Measurements from ENCODE around the gene SLC20A1. TPM values are rescaled to one million over a fixed set of nuclear protein-coding genes. Genes with fewer than 3 reads are reported as not detected.

SLC20A1 gene
- total RNA-seq, 2 donors from 2014 or later: 77.3 to 124 TPM

DNA sequence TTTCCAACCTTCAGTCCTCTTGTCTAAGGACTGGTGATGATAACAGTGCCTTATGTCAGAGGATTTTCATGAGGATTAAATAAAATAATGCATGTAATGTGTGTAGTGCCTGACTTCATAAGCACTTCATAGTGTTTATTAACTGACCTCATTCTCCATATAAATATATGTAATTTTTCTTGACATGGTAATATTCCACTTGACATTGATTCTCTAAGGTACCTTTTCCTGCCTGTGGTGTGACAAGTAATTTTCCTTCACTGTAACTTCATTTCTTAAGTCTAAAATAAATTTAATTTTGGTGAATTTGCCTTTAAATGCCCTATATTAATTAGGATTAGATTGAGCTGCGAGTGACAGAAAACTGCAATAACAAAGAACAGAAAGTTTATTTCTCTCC, 27.3 kb downstream of the SLC20A1 start:
- H3K4me1 Mint-ChIP-seq: no peaks in the 10 kb centered on the region
- no peaks in the 10 kb centered on the region for H3K9me3 Mint-ChIP-seq
- H3K27ac Mint-ChIP-seq: no peak overlapping the region
- no peaks in the 10 kb centered on the region for H3K27me3 Mint-ChIP-seq
- no peak for ATAC-seq (replicated peaks)
- no peaks in the 10 kb centered on the region for H3K36me3 Mint-ChIP-seq (ENCODE audit: low read depth)
- H3K4me3 Mint-ChIP-seq: no peak overlapping the region

DNA sequence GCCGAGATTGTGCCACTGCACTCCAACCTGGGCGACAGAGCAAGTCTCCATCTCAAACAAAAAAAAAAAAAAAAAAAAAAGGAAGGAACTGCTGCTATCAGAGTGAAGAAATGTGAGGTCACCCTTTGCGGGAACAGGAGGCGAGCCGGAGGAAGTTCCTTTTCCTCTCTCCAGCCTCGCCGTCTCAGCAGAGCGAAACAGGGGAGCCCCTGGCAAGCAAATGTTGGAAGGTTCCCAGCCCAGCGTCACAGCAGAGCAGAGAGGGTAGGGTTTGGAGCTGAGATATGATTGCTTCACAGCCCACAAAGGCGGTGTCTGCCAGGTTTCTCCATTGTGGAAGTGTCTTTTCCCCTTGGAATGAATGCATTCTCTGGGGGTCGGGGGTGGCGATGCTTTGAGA, 28.5 kb downstream of the SLC20A1 start:
- ATAC-seq (replicated peaks): no peak
- Mint-ChIP-seq H3K4me3 (no peak overlapping the region), H3K36me3 (ENCODE audit: low read depth) (no peaks in the 10 kb centered on the region), H3K4me1 (no peaks in the 10 kb centered on the region), H3K9me3 (no peaks in the 10 kb centered on the region), H3K27ac (no peak overlapping the region), H3K27me3 (no peaks in the 10 kb centered on the region)

DNA sequence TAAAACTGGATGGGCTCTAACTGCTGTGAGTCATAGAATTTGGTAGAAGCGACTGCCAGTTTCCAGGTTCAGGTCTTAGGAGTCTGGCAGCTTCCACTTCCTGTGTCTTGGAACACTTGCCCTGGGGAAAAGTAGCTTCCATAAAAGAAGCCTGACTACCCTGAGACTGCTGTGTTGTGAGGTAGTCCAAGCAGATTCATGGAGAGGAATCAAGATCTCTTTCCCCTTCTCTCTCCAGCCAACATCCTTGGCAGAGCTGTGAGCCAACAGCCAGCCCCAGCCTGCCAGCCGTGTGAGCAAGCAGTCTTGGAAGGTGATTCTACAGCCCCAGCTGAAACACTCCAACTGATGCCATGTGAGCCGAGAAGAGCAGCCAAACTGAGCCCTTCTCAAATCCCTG, 33.7 kb downstream of the SLC20A1 start:
- Mint-ChIP-seq H3K4me1 (peaks cover 8% of the 10 kb centered on the region), H3K27me3 (no peaks in the 10 kb centered on the region), H3K4me3 (no peak overlapping the region), H3K9me3 (no peaks in the 10 kb centered on the region), H3K27ac (no peak overlapping the region), H3K36me3 (ENCODE audit: low read depth) (no peaks in the 10 kb centered on the region)
- ATAC-seq (replicated peaks): no peak

DNA sequence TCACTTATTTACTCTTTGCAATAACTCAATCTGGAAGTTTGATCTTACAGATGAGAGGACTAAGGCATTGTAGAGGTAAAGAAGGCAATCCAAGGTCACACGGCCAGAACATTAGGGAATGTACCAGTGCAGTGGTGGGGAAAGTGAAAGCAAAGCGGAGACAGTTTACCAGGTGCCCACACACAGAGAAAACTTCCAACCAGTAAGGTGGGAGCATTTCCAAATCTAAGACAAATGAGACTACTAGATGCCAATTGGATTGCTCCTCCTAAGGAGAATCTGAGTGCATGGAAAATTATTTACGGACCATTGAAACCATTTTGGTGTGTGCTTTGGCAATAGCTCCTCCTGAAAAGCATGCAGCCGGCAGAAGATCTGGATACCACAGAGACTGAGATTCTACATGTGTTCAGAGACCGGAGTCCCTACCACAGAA, 34.9 kb downstream of the SLC20A1 start:
- Mint-ChIP-seq H3K27me3 (no peaks in the 10 kb centered on the region), H3K9me3 (no peaks in the 10 kb centered on the region), H3K36me3 (ENCODE audit: low read depth) (no peaks in the 10 kb centered on the region), H3K27ac (peak overlapping the region; percentile 2), H3K4me3 (no peak overlapping the region), H3K4me1 (peaks cover 8% of the 10 kb centered on the region)
- ATAC-seq (replicated peaks): no peak

DNA sequence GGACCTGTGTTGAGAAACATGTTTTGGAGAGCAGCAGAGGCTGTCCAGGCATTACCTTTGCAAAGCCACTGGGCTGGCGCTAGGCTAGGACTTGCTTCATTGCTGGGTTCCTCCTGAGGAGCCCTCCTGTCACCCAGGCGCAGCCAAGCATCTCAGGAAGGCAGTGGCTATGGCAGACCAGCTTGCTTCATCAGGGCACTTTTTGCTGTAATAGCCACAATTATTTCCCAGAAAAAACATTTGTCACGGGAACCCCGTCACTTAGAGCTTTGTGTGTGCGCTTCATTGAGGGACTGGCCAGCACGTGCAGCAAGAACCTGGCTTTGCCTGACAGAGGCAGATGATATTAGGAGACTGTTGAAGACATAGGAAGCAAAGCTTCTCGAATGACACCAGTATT, 36.4 kb downstream of the SLC20A1 start:
- Mint-ChIP-seq H3K27me3 (no peaks in the 10 kb centered on the region), H3K4me1 (peaks cover 8% of the 10 kb centered on the region), H3K4me3 (no peak overlapping the region), H3K27ac (no peak overlapping the region), H3K9me3 (no peaks in the 10 kb centered on the region), H3K36me3 (ENCODE audit: low read depth) (no peaks in the 10 kb centered on the region)
- ATAC-seq (replicated peaks): no peak

DNA sequence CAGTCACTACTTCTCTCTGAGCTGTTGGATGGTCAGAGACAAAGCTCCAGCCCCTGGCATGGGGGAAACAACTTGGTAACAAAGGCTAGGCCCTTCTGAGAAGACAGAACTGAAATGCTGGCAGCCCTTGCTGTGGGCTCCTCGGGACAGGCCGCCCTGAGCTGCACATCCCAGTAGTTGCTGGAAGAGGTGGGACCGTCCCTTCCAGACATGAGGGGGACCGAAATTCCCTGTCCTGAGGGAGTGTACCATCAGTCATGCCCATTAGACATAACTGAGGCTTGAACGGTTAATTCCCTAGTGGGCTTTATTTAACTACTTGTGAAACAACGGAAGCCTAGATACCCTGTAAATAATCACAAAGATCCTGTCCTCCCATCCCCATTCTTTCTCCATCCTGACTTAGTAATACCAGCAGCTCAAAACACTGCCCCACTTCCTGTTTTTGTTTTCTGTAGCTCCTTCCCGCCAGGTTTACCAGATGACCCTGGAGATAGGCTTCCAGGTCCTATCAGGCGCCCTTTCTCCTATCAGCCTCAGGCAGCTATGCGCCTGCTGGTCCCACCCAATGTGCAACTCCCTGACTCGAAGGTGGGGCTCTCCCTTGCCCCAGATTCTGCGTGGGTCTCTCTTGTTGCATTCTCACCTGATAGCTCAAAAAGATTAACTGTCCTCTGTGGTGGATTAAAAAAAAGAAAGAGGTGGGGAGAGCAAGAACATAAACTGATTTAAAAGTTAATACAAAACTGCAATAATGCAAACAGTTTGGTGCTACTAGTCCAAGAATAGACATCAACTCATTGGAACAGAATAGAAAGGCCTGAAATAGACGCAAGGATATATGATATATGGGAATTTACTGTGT, 38.0 kb downstream of the SLC20A1 start:
- Mint-ChIP-seq H3K36me3 (ENCODE audit: low read depth) (no peaks in the 10 kb centered on the region), H3K4me3 (peak overlapping the region; percentile 16), H3K27ac (peak overlapping the region; percentile 50), H3K4me1 (peaks cover 8% of the 10 kb centered on the region), H3K9me3 (no peaks in the 10 kb centered on the region), H3K27me3 (no peaks in the 10 kb centered on the region)
- ATAC-seq (replicated peaks): no peak

DNA sequence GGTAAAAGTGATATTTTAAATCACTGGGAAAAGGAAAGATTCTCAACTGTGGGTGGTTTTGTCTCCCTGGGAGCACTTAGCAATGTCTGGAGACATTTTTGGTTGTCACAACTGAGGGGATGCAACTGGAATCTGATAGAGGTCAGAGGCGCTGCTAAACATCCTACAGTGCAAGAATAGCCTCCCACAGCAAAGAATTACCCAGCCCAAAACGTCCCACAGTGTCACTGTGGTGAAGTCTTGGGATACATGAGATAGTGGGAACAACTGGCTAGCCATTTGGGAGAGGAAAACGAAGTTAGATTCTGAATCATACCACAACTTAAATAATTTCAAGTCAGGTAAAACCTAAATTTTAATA, 38.7 kb downstream of the SLC20A1 start:
- Mint-ChIP-seq H3K27ac (peak overlapping the region; percentile 50), H3K4me3 (no peak overlapping the region), H3K27me3 (no peaks in the 10 kb centered on the region), H3K9me3 (no peaks in the 10 kb centered on the region), H3K36me3 (ENCODE audit: low read depth) (no peaks in the 10 kb centered on the region), H3K4me1 (peaks cover 8% of the 10 kb centered on the region)
- ATAC-seq (replicated peaks): no peak

DNA sequence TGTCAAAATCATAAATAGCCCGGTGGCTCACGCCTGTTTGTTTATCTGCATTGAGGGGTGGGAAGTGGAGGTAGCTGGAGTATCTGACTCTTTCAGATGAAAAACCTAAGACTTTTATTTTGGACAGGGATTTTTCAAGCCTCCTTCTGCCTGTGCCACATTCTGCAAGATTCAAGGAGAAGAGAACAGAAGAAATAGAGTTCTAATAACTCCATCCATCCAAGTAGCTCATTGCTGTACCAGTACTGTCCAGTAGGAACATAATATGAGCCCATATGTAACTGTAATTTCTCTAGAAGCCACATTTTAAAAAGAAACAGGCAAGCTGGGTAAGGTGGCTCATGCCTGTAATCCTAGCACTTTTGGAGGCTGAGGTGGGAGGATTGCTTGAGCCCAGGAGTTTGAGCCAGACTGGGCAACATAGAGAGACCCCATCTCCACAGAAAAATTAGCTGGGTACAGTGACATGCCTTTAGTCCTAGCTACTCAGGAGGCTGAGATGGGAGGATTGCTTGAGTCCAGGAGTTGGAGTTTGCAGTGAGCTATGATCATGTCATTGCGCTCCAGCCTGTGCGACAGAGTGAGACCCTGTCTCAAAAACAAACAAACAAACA, 39.6 kb downstream of the SLC20A1 start:
- Mint-ChIP-seq H3K4me1 (peaks cover 8% of the 10 kb centered on the region), H3K36me3 (ENCODE audit: low read depth) (no peaks in the 10 kb centered on the region), H3K27me3 (no peaks in the 10 kb centered on the region), H3K4me3 (no peak overlapping the region), H3K9me3 (no peaks in the 10 kb centered on the region), H3K27ac (no peak overlapping the region)
- ATAC-seq (replicated peaks): no peak

DNA sequence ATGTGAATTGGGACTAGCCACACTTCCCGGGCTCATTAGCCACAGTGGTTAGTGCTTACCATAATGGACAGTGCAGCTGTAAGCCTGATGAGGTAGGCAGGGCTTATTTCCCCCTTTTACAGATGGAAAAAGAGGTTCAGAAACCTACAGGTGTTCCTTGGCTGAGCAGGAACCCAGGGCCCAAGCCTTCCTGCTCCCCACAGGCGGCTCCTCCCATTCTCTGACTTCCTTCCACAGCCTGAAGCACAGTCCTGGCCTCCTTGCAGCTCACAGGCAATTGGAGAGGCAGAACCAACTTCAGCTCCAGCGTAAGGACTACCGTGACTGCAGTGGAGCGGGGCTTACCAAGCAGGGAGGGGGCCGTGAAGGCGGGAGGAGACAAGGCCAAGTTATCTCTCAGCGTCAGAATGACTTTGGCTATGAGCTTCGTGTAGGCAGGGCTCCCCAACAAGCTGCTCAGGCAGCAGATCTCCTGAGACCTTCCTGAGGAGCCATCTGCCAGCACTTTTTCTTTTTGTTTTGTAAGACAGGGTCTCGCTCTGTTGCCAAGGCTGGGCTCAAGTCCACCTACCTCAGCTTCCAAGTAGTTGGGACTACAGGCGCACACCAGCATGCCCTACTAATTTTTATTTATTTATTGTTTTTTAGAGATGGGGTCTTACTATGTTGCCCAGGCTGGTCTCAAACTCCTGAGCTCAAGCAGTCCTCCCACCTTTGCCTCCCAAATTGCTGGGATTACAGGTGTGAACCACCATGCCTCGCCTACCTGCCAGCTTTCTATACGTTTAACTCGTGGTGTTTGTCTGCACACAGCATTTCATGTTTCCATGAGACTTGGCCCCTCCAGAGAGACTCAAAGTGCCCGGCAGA, 40.8 kb downstream of the SLC20A1 start:
- no peak overlapping the region for H3K4me3 Mint-ChIP-seq
- ATAC-seq (replicated peaks): no peak

DNA sequence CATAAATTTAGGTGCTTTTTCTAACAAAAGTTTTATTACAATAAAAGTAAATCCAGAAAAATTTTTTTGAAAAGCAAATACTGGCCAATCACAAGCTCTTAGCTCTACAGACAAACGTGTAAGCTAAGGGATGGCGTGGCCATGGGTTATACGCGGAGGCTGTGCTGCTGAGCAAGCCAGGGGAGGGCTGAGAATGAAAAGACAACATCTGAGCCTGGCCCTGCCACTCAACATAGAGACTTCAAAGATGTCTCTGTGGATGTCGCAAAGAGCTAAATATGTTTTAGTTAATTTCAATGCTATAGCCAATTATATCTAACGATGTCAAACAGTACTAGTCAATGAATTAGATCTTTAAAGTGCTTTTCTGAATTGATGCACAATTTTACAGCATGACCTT, 41.8 kb downstream of the SLC20A1 start:
- no peaks in the 10 kb centered on the region for H3K36me3 Mint-ChIP-seq (ENCODE audit: low read depth)
- H3K4me1 Mint-ChIP-seq: peaks cover 25% of the 10 kb centered on the region
- ATAC-seq (replicated peaks): no peak
- H3K27me3 Mint-ChIP-seq: no peaks in the 10 kb centered on the region
- H3K4me3 Mint-ChIP-seq: no peak overlapping the region
- no peak overlapping the region for H3K27ac Mint-ChIP-seq
- no peaks in the 10 kb centered on the region for H3K9me3 Mint-ChIP-seq

More for the DNA sequence above, 40.8 kb downstream of the SLC20A1 start:
- H3K36me3 Mint-ChIP-seq (ENCODE audit: low read depth): no peaks in the 10 kb centered on the region
- H3K27ac Mint-ChIP-seq: no peak overlapping the region
- no peaks in the 10 kb centered on the region for H3K9me3 Mint-ChIP-seq
- H3K4me1 Mint-ChIP-seq: peaks cover 15% of the 10 kb centered on the region
- no peaks in the 10 kb centered on the region for H3K27me3 Mint-ChIP-seq

DNA sequence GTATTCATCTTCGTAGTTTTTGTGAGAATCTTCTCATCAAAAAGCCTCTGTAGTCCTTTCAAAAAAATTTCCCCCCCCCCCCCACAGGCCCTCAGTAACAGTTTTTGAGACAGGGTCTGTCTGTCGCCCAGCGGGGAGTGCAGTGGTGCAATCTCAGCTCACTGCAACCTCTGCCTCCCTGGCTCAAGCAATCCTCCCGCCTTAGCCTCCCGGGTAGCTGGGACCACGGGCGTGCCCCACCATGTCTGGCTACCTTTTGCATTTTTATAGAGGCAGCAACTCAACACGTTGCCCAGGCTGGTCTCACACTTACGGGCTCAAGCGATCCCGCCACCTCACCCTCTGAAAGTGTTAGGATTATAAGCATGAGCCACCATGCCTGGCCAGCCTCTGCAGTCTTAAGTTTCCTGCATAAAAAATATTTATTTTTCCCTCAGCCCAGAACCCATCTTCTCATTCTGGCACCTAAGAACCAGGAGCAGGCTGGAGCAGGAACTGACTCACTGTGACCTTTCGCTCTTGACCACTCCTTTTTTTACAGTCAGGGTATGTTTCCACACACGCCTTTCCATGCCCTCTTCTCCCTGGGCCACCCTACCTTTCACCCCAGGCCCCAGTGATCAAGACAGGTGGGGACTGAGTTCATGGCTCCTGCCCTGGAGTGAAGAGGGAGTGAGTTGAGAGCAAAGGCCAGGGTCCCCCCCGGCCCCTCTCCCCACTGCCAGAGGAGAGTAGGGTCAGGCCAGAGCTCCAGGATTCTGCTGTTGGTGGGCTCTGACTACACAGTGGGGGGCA, 42.5 kb downstream of the SLC20A1 start:
- Mint-ChIP-seq H3K36me3 (ENCODE audit: low read depth) (no peaks in the 10 kb centered on the region), H3K27me3 (no peaks in the 10 kb centered on the region), H3K4me3 (no peak overlapping the region), H3K9me3 (no peaks in the 10 kb centered on the region), H3K27ac (no peak overlapping the region), H3K4me1 (peaks cover 32% of the 10 kb centered on the region)
- ATAC-seq (replicated peaks): no peak

DNA sequence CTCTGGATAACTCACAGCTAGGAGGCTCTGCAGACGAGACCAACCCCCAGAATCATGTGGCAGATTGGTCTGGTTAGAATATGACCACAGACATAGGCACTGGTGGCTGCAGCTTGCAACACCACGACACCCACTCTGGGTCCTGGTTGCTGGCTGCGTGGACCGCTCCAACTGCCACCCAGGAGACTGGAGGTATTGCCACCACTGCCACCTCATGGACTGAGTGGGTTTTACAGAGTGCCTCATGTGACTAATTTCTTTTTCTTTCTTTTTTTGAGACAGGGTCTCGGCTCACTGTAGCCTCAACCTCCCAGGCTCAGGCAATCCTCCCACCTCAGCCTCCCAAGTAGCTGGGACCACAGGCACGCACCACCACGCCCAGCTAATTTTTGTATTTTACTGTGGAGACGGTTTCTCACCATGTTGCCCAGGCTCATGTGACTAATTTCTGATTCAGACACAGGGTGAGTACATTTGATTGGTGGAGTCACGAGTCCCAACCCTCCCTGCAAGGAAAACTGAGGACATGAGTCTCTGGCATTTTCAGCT, 45.2 kb downstream of the SLC20A1 start:
- ATAC-seq (replicated peaks): peak; percentile 34
- peak overlapping the region; percentile 79 for H3K4me3 Mint-ChIP-seq
- no peaks in the 10 kb centered on the region for H3K36me3 Mint-ChIP-seq (ENCODE audit: low read depth)
- peak overlapping the region; percentile 92 for H3K27ac Mint-ChIP-seq
- no peaks in the 10 kb centered on the region for H3K27me3 Mint-ChIP-seq
- H3K9me3 Mint-ChIP-seq: no peaks in the 10 kb centered on the region
- H3K4me1 Mint-ChIP-seq: peaks cover 28% of the 10 kb centered on the region

DNA sequence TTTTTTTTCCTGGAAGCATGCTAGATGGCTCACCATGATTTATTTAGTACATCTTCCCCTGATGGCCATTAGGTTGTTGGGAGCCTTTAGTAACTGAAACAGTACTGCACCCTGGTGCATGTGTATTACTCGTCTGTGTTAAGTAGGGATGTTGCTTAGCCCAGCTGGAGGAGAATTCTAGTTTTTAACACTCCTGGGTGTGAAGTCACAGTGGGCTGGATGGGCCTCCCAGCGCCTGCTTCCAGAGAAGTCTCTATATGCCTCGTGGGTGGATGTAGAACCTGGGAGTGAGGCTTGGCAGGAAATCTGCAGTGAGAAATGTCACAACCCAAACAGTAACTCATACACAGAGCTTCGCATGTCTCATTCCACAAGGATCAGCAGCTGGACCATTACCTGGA, 46.1 kb downstream of the SLC20A1 start:
- H3K9me3 Mint-ChIP-seq: no peaks in the 10 kb centered on the region
- peaks cover 28% of the 10 kb centered on the region for H3K4me1 Mint-ChIP-seq
- H3K4me3 Mint-ChIP-seq: peak overlapping the region; percentile 79
- ATAC-seq (replicated peaks): peak; percentile 10
- H3K27me3 Mint-ChIP-seq: no peaks in the 10 kb centered on the region
- no peaks in the 10 kb centered on the region for H3K36me3 Mint-ChIP-seq (ENCODE audit: low read depth)
- H3K27ac Mint-ChIP-seq: peak overlapping the region; percentile 92

DNA sequence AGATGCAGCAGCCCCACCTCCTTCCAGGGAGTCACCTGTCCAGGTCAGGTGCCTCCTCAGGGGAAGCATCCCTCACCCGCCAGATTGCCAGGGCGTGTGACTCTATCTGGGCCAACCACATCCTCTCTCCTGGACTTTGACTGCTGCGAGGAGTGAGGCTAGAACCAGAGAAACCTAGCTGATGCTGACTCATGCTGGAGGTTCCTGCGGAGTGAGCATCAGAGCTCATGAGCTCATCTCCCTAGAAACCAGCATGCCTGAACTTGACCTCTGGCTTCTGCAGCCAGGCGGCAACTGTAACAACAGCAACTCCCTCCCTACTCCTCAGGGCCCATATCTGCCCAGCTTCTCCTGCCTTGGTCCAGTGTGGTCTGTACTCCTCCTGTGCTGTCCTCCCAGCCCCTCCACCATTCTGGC, 46.8 kb downstream of the SLC20A1 start:
- Mint-ChIP-seq H3K4me3 (peak overlapping the region; percentile 79), H3K27ac (peak overlapping the region; percentile 92), H3K9me3 (no peaks in the 10 kb centered on the region), H3K27me3 (no peaks in the 10 kb centered on the region), H3K36me3 (ENCODE audit: low read depth) (no peaks in the 10 kb centered on the region), H3K4me1 (peaks cover 28% of the 10 kb centered on the region)
- ATAC-seq (replicated peaks): peak; percentile 93

Data from activated T-helper 17 cell treated with anti-CD3 and anti-CD28 coated beads, Interleukin-2, amount 50 U/mL, for 72 hours (primary cell).